Urothelium cell line (cell line): ENCODE results near the gene TRAPPC2.

Experiments used
- DNase-seq: peaks from one replicate; pipeline ENCODE4 v3.0.0; 2011; ENCODE audit warnings: low spot score, mixed read lengths
- FAIRE-seq: peaks from 2 replicates; lab custom pipeline; 2011; peaks lifted over from hg19 to GRCh38; lab: Jason Lieb, UNC

The TRAPPC2 gene

DNA sequence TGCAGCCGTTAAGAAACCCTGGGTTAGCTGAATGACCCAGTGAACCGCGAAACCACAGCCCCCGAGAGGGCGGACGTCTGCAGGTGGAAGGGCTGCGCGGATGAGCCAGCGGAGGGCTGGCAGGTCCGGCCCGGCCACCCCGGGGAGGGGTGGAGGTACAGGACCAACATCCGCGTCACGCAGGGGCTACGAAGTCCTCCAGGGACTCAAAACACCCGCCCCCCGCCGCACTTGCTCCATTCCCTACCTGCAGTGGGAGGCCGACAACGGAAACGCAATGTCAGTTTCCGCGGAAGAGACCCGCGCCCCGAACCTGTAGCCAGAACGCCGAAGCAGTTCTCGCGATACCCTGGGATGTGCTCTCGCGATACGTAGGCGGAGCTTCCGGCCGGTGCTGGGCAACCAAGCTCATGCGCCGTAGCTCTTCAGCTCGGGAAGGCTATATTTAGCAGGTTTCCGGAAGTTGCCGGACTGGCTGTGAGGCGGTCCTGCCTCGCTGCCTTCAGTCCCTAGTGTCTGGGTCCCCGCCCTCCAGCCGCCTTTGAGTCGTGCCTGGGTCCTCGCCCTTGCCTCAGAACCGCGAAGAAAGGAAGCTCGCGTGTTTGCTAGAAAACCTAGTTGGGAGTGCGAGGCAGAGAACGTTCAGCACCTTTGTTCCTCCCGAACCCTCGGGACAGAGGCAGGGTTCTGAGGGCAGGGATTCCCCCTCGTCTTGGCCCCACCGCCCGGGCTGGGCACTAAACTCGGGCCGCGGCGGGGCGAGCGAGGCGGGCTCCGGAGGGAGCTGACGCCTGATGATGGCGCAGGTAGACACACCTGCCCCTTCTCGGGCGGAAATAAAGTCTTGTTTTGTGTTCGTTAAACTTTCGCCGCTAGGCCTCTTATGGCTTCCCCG, at the start of gene TRAPPC2, which contains the start of gene OFD1:
TSS of gene TRAPPC2 (minus strand) at position 343 of the 895 bp plus-strand sequence. CDS start 14,657 bp downstream, outside the sequence.
TSS of gene OFD1 (plus strand) at position 471 of the 895 bp plus-strand sequence. CDS start at position 795, 324 bp downstream.
- FAIRE-seq (no peak), DNase-seq (peak; percentile 83)

DNA sequence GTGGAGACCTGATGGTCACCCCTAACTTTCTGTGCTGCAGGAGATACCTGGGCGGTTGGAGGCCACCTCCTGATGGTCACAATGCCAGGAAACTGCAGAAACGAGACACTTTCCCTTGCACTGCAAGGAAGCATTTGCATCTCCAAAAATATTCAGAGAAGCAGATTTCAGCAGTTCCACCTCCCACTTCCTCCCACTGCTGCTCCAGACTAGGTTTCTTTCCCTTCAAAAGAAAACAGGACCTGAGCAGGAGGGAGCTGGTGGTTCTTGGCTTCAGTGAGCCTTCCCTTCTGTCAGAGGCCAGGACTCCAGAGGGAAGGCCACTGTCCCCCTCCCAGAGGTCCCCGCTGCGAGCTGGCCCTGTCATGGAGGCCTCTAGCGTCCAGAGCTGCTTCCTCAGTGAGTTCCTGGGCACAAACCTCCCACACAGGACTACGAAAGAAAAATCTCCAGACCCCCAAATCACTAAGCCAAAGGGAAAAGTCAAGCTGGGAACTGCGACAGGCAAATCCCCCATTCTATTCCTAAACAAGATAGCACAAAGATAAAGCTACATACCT, 46.5 kb upstream of the TRAPPC2 start:
- FAIRE-seq = no peak
- no peak for DNase-seq

DNA sequence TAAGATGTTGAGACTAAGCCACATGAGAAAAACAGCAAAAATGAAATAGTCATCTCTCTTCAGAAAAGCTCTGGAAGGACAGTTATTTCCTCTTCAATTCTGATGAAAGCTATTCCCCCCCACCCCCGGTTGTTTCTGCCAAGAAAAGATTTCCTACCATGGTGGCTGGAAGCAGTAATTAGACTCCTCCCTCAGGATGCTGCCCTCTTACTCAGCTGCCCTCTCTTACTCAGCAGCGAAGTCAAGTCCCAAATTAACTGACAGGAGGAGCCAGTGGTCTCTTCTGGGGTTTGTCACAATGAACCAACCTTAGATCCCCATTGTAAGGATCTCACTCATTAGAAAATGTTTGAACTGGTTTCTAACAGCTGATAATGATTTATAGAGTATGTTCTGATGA, 44.5 kb upstream of the TRAPPC2 start:
- FAIRE-seq = no peak
- no peak for DNase-seq

DNA sequence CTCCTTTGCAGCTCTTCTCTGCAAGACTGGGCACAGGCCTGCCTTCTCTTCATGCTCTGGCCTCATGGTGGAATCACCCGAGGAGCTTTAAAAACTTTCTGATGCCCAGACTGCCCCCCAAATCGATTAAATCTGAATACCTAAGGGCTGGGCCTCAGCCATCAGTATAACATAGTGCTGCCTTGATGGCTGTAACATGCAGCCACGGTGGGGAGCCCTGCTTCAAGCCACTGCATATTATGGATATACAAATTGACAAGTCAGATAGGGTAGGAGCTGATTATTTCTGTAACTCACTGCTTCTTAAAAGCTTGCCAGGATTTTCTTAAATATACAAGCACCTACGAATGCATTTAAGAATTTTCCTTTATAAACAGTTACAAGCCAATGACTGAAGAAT, 42.0 kb upstream of the TRAPPC2 start:
- DNase-seq (no peak), FAIRE-seq (no peak)

DNA sequence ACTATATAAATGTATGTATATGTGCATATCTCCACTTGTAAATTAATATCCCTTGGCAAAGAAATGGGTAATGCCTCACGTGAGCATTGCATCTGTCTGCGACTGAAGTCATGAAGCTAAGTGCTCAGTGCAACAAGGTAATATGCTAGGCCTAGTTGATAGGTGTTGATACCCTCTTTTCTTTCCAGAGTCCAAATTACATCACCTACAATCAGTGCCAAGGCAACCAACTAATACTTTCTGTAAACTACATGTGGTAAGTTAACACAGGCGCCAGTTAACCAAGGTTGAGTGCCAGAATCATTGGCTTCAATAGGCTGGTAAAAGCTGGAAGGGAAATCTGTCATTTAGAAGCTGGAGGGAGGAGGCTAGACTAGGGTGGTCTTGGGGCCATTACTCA, 41.4 kb upstream of the TRAPPC2 start:
- FAIRE-seq (no peak), DNase-seq (no peak)

DNA sequence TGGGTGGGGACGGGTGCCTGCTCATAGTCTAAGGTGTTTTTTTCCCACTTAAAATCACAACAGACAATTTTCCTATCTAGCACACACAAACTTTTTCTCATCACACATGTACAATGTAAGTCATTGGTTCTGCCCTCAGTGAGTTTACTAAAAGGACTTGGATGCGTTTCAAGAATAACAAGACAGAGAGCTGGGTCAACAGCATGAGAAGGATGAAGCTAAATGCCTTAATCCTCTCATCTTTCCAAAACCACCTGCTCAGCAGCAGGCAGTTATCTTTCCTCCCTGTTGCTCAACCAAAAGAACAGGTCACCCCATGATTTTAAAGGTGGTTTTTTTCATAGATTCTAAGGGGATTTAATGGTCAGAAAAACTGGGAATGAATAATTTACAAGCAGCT, 40.3 kb upstream of the TRAPPC2 start:
- DNase-seq (no peak), FAIRE-seq (no peak)

DNA sequence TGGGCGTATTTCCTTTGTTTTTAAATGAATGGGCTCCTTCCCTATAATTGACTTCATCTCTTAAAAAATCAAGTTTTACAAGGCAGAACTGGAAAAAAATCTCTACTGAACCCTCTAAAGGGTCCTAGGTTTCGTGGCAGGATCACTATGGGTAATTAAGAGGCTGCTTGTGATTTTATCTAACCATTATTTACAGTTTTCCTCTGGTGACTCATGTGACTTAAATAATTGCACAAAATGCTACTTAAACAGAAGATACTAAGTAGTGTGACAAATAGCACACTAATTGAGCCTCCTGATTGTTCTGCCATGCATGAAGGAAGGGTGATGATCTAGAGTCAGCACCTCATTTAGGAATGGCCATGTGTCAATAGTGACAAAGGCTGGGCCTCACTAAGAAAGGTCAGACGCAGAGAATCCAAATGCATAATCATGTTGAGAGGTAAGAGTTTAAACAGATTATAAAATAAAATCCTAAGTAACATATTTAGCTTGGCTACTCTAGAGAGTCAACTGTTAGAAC, 35.7 kb upstream of the TRAPPC2 start:
- no peak for DNase-seq
- no peak for FAIRE-seq

DNA sequence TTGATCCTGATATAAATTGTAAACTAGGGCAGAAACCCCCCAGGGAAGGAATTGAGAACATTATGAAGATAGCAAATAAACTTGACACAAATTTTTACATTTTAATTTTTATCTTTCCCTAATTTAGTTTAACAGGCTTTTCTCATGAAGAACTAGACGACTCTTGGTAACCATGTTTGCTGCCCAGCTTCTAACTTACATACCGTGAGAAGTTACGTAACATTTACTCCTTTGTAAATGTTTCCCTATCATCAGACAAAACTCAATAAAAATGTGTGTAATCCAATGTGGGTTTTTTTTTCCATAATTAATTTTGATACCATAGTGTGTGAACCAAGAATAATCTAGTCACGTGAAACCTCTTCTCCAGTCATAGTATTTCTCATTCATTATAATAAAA, 34.5 kb upstream of the TRAPPC2 start:
- DNase-seq (no peak), FAIRE-seq (no peak)

DNA sequence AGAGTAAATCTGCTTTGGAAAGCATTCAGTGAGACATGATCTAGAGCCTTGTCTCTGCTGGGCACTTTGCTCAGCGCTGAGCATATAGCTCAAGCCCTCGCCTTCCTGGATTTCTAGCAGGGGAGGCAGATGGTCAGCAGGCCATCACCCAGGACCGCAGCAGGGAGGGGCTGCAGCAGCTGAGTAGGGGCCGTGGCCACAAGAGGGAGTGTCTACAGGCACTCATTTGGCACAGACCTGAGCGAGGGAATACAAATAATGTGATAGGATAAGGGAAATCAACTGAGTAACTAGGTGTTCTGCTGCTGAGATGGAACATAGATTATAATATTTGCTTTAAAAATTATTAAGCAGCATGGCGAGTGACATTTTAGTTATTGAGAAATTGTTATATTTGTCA, 30.3 kb upstream of the TRAPPC2 start:
- DNase-seq (no peak), FAIRE-seq (no peak)

DNA sequence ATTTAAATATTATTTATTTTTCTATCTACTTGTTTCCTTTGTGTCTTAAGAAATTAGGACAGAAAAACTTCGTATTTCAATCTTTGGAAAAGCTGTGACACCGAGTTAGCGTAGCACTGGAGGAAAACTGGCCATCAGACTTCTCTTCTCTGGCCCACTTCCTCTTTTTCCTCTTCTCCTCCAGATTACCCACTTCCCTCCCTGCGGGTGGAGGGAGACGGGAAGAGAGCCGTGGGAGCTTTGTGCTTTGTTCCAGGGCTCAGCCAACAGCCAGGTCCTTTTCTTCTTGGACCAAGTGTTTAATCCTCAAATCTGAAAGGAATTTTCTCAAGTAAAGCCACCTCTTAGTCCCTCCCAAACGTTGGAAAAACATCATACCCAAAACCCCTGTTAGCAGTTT, 29.9 kb upstream of the TRAPPC2 start:
- DNase-seq (no peak), FAIRE-seq (no peak)

DNA sequence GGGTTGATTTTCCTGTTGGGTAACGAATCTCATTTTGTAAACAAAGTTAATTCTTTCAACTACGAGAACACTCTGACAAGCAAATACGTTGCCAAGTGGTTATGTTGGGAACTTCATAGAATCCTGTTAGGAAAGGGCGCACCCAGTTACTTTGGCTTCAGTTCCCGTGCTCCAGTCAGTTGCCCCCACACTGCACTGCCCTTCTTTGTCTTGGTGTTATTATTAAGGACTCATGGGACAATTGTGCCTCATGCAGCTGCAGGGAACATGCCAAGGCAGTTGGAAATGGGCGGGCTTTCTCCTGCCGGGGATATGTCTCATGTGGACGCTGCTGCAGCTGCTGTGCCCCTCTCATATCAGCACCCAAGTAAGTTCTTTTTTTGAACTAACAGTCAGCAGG, 29.1 kb upstream of the TRAPPC2 start:
- FAIRE-seq = no peak
- no peak for DNase-seq

DNA sequence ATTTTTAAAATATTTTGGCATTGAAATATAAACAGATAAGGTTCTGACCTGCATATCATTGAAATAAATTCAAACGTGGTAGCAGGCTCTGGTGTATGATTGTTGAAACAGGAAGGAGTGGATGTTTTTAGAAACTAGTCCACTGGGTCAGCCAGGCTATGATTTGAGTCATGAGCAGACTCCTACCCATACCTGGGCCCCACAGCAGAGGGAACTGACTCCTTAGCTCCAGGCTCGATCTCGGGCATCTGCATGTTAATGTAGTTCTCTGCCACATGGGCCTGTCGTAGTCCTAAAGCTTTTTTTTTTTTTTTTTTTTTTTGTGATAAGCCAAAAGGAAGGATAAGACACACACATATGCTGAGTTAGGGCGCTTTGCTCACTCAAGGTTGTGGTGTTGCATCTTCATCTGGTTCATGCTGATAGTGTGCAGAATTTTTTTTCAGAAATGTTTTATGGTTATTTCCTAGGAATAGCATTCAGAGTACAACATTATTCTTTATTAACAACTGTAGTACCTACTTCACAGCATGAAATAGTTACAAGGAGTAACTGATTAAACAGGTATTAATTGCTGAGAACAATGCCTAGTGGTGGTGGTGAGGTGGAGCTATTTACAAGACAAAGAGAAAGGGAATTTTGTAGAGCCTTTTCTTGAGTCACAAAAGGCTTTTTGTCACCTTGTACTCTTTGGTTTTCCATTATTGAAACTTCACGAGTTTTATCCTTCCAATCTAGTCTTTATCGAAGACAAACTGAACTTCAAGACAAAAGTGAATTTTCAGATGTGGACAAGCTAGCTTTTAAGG, 27.4 kb upstream of the TRAPPC2 start:
- FAIRE-seq = no peak

DNA sequence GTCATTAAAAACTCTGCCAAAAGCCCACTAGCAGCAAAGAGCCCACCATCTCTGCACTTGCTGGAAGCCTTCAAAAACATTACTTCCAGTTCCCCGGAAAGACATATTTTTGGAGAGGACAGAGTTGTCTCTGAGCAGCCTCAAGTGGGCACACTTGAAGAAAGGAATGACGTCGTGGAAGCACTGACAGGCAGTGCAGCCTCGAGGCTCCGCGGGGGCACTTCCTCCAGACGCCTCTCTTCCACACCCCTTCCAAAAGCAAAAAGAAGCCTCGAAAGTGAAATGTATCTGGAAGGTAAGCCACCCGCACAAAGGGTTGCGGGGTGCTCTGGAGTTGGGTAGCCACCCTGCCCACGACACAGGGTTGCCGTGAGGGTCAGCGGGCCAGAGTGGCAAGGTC, 26.0 kb upstream of the TRAPPC2 start:
- FAIRE-seq = no peak
- DNase-seq = no peak

More for the DNA sequence above, 27.4 kb upstream of the TRAPPC2 start:
- no peak for DNase-seq

DNA sequence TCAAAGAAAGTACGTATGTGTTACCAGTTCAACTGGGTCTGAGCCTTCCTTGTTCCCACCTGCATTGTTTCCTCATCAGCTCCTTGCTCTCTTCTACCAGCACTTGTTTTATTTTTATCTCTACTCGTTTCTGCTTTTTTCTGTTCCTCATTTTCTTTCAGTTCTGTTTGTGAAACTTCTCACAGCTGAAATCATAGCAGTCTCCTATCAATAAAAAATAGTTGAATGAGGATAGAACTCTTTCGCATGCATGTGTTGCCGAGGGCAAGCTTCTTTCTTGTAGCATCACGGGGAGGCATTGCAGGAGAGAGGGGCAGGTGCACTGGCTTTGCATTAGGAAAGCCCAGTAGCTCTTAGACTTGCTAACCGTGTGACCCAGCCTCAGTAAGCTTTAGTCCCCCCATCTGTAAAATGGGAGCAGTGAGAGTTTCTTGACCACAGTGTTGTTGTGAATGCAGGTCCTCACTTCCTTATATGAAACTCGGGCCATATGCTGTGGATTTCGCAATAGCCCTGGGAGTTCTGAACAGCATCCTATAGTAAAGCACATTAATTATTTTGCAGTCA, 24.8 kb upstream of the TRAPPC2 start:
- FAIRE-seq = no peak

DNA sequence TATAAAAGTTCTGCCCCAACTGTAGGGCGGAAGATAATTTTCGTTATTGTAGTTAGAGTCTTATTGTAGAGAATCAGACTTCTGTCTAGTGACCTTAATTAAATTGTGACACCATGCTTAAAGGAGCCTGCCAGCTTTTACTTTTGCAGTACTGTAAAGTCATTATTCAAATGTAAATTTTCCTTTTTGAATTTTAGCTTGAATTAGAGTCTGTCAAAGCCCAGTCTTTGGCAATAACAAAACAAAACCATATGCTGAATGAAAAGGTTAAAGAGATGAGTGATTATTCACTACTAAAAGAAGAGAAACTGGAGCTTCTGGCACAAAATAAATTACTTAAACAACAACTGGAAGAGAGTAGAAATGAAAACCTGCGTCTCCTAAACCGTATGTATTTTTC, 22.0 kb upstream of the TRAPPC2 start:
- no peak for FAIRE-seq
- no peak for DNase-seq

More for the DNA sequence above, 24.8 kb upstream of the TRAPPC2 start:
- no peak for DNase-seq

DNA sequence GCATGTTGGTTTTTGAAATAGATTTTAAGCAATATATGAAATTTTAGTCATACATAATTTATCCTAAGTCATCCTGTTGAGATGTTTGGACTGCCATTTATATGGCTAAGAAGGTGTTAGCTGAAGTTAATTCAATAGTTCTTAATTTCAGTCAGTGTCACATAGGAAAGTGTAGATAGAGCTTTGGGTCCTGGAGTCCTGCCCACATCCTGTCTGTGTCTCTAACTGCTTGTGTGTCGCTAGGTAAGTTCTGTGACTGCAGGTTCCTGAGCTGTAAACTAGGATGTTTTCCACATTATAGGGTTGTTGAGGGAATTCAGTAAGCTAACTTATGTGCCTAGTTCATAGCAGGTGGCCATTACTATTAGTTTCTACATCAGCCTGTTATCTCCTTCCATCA, 20.8 kb upstream of the TRAPPC2 start:
- FAIRE-seq (no peak), DNase-seq (no peak)

DNA sequence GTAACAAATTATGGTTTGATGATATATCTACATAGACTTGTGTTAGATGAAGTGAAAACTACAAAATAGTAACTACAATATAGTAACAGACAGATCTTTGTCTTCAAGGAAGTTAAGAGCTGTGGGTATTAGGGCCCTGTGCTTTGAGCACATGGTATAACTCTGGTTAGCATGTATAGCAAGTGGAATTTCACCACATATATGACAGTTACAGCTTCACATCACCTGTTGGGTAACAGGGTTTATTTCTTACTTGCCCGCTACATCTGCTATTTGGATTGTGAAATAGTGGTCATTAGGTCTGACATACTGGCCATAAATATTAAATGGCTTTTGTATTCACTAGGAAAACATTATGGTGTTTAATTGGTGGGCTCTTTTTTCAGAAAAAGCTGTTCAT, 20.3 kb upstream of the TRAPPC2 start:
- DNase-seq (no peak), FAIRE-seq (no peak)

DNA sequence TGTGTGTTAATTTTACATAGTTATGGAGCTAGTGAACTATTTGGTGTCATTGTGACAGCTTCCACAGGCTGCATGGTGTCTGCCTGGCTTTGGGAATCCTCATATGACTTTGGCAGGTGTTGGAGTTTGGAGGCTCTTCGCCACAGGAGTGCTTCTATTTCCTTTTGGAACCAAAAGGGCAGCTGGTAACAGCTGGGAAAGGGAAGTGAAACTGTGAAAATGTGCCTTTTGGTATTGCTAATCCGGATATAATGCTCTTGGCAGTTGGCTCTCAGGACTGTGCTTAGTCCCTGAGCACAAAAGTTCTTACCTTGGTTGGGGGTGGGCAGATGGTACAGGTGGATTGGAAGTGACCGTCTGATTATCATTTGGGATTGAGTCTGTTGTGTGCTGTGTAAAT, 18.2 kb upstream of the TRAPPC2 start:
- FAIRE-seq = no peak
- DNase-seq = no peak

DNA sequence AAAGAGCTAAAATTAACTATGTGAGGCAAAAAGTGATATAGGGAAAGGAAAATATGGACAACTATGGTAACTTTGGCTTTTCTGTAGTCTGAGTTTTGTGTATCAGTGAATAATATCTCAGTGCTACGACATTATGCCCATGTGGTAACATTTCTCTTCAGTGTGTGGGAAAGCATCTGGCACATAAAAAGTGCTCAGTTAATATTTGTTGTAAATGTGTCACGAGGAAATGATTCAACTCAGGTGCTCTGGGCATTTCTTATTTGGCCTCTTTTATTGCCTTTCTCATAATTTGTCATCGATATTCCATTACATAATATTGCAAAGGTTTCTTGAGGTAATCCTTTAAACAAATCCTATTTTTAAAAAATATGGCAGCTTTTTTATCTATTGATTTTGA, 17.7 kb upstream of the TRAPPC2 start:
- FAIRE-seq (no peak), DNase-seq (no peak)

DNA sequence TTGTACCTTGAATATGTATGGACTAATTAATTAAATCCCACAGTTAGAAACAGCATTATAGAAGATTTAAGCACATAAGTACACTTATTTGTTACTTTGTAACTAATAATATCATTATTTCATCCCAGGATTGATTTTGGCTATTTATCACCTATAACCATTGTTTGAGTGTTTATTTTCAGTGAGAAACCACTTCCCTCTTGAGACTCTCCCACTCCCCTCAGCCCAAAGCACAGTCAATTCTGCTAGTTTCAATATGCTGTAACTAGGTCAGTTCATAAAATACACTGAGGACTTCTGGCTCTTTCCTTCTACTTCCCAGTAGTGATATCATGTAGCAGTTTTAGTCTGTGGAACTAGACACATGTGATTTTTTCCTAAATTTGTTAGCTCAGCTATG, 16.4 kb upstream of the TRAPPC2 start:
- DNase-seq (no peak), FAIRE-seq (no peak)

DNA sequence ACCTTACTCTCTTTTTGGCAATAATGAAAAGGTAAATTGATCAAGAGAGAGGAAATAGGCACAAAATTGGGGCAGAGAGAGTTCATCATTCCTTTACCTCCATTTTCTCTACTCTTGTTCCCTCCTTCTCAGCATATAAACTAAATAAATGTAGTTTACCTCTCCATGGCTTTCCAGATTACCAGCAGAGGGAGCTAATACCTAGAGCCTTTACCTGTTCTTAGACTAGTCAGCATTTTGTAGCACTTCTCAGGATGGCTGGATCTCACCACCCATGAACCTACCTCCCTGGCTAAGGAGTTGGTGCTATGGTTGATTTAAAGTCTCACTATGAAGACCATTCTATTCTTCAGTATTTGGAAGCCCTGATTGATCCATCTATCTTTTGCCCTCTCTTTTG, 15.8 kb upstream of the TRAPPC2 start:
- FAIRE-seq (no peak), DNase-seq (peak; percentile 4)
